Measurements from ENCODE around the gene MITD1. TPM values are rescaled to one million over a fixed set of nuclear protein-coding genes. Genes with fewer than 3 reads are reported as not detected.

The MITD1 gene
- total and polyA plus RNA-seq, 2 of the 8 experiments (the other 6 are each of a cell fraction or from before 2014, with no cell fraction given): 15.2 to 31.7 TPM

DNA sequence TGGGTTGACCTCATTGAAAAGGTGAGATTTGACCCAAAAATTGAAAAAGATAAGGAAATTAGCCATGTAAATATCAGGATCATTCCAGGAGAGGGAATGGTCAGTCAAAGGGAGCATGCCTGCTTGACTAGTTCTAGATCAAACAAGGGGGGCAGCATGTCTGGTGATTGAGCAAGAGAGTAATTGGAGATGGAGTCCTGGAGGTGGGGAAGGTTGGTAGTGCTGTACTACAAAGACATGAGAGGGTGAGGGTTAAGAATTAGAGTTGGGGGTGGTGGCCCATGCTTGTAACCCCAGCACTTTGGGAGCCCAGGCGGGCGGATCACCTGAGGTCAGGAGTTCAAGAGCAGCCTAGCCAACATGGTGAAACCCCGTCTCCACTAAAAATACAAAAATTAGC is 2.2 kb upstream of the MITD1 start:
- H3K79me2 ChIP-seq (ENCODE audit: control insufficient read depth in 1 of 2, insufficient read depth in 2 of 2, low read length in 2 of 2): peaks cover 7 to 87% of the 10 kb centered on the region in 2 experiments
- H3K14ac ChIP-seq (ENCODE audit: insufficient read length): no peak overlapping the region
- H3K27ac ChIP-seq (ENCODE audit: low read depth, low read length): no peak overlapping the region
- no peak overlapping the region for H2BK15ac ChIP-seq (ENCODE audit: low read length)
- no peak overlapping the region for H3K4ac ChIP-seq (replicated peaks; ENCODE audit: insufficient read length, low read depth, low read length)
- peaks cover 5% of the 10 kb centered on the region for H3K23me2 ChIP-seq (ENCODE audit: low read depth, low read length)
- H3K56ac ChIP-seq (replicated peaks; ENCODE audit: insufficient read length, low read depth, low read length): no peak overlapping the region
- H4K8ac ChIP-seq (ENCODE audit: extremely low read depth, insufficient read depth, low read length): no peak overlapping the region
- no peak overlapping the region for H2BK20ac ChIP-seq (ENCODE audit: low read length)
- no peak overlapping the region for H3K9ac ChIP-seq (replicated peaks in 1 of 4; ENCODE audit: extremely low read depth in 1 of 4, low read depth in 3 of 4, low read length in 3 of 4)
- no peak overlapping the region for H4K5ac ChIP-seq (ENCODE audit: insufficient read length, low read depth, low read length)
- H3K79me1 ChIP-seq (ENCODE audit: low read depth, low read length): no peaks in the 10 kb centered on the region
- CTCF ChIA-PET (ENCODE audit: partially characterized antibody): no interaction called here
- FAIRE-seq (no peak), DNase-seq (ENCODE audit: low read depth in 1 of 2, low spot score in 2 of 2) (no peak)
- no peak overlapping the region for H2BK120ac ChIP-seq (replicated peaks; ENCODE audit: low read depth, low read length)
- no peak overlapping the region for H2BK5ac ChIP-seq (ENCODE audit: low read depth, low read length)
- no peak overlapping the region for H2AK5ac ChIP-seq (ENCODE audit: low read depth, low read length)
- H3K27me3 ChIP-seq (replicated peaks in 1 of 4; ENCODE audit: control insufficient read depth in 3 of 4, extremely low read depth in 1 of 4, insufficient read depth in 3 of 4, low read length in 3 of 4): no peaks in the 10 kb centered on the region
- peak overlapping the region in 1 of 2 experiments; percentile 65; a peak in 1 of 4 replicates for H3K4me2 ChIP-seq (ENCODE audit: insufficient read depth in 1 of 2, low read depth in 2 of 2, low read length in 2 of 2)
- H3K18ac ChIP-seq (ENCODE audit: extremely low read depth, low read length): no peak overlapping the region
- WGBS, 2 experiments (ENCODE audit: extremely low coverage in 1 of 2, insufficient coverage in 1 of 2, insufficient read length in 1 of 2, insufficient replicate concordance in 2 of 2, low coverage in 1 of 2, low lambda C conversion rate in 2 of 2, missing lambda C conversion rate in 1 of 2): 94% methylated on average over 3 of the region's 3 CpGs; no CpG with 5 or more reads in 1 of the 2 experiments
- peaks cover 0 to 2% (median 0%) of the 10 kb centered on the region in 4 experiments; a peak in 3 of 7 replicates for H3K4me1 ChIP-seq (replicated peaks in 1 of 4; ENCODE audit: control insufficient read depth in 3 of 4, insufficient read depth in 4 of 4, low read length in 3 of 4)
- H4K20me1 ChIP-seq (replicated peaks in 1 of 2; ENCODE audit: control insufficient read depth in 1 of 2, insufficient read depth in 2 of 2, low read length in 2 of 2): peaks cover 0 to 1% of the 10 kb centered on the region in 2 experiments
- peaks cover 0 to 5% (median 2%) of the 10 kb centered on the region in 4 experiments; a peak in 2 of 8 replicates for H3K36me3 ChIP-seq (ENCODE audit: control insufficient read depth in 2 of 4, insufficient read depth in 4 of 4, low read length in 3 of 4)
- no peaks in the 10 kb centered on the region for H3K9me3 ChIP-seq (ENCODE audit: insufficient read depth in 2 of 2, low read depth in 1 of 2, low read length in 1 of 2)
- no peak overlapping the region for H2BK12ac ChIP-seq (ENCODE audit: low read depth, low read length)
- POLR2A ChIA-PET (ENCODE audit: partially characterized antibody): no interaction called here
- H4K91ac ChIP-seq (replicated peaks; ENCODE audit: insufficient read length, low read length): no peak overlapping the region
- no peak overlapping the region for H3K4me3 ChIP-seq (ENCODE audit: extremely low read depth in 1 of 4, insufficient read depth in 2 of 4, low read depth in 3 of 4, low read length in 4 of 4)
- H2AFZ ChIP-seq (ENCODE audit: low read length): no peak overlapping the region
- H3K23ac ChIP-seq (ENCODE audit: insufficient read length): no peak overlapping the region
- TF ChIP-seq RFX5 (IDR thresholded peaks at IDR 0.05; ENCODE audit: borderline replicate concordance, low read depth, low read length) (no peak), SP1 (IDR thresholded peaks at IDR 0.05; ENCODE audit: low read depth, low read length) (no peak)
